Karpas-422 (cell line): ENCODE results near the gene ADK. TPM values are rescaled to one million over a fixed set of nuclear protein-coding genes. Genes with fewer than 3 reads are reported as not detected.

Experiments used
- DNase-seq: peaks from one replicate; pipeline ENCODE4 v3.0.0-alpha.2; 2015
- H2AFZ ChIP-seq: fragments of 200-600 bp; sonication (generic); 2 replicates; pipeline ENCODE4 v1.6.1; 2014; ENCODE audit warnings: antibody characterized with exemption, low read length, mixed read lengths
- H3K27ac ChIP-seq: fragments of 200-600 bp; sonication (generic); 2 replicates; pipeline ENCODE4 v1.5.1; 2014; ENCODE audit warnings: mild to moderate bottlenecking, low read length, moderate library complexity
- H3K27me3 ChIP-seq: fragments of 200-600 bp; sonication (generic); 2 replicates; pipeline ENCODE4 v1.6.1; 2014; ENCODE audit warnings: low read length, mixed read lengths
- H3K36me3 ChIP-seq: fragments of 200-600 bp; sonication (generic); 2 replicates; pipeline ENCODE4 v1.6.1; 2014; ENCODE audit warnings: low read length, mixed read lengths; ENCODE audit not compliant: insufficient read depth
- H3K4me1 ChIP-seq: fragments of 200-600 bp; sonication (generic); 2 replicates; pipeline ENCODE4 v1.6.1; 2014; ENCODE audit warnings: mild to moderate bottlenecking, low read length, mixed read lengths
- H3K4me2 ChIP-seq: fragments of 200-600 bp; sonication (generic); 2 replicates; pipeline ENCODE4 v1.6.1; 2014; ENCODE audit warnings: low read length, low read depth, mild to moderate bottlenecking; ENCODE audit not compliant: poor library complexity, severe bottlenecking
- H3K4me3 ChIP-seq: fragments of 200-600 bp; sonication (generic); 2 replicates; pipeline ENCODE4 v1.5.1; 2014; ENCODE audit warnings: mild to moderate bottlenecking, antibody characterized with exemption, low read length, mixed read lengths
- H3K79me2 ChIP-seq: fragments of 200-600 bp; sonication (generic); 2 replicates; pipeline ENCODE4 v1.6.1; 2014; ENCODE audit warnings: mild to moderate bottlenecking, low read length, mixed read lengths
- H3K9ac ChIP-seq: fragments of 200-600 bp; sonication (generic); 2 replicates; pipeline ENCODE4 v1.6.0; 2014; ENCODE audit warnings: low read length
- H3K9me2 ChIP-seq: fragments of 200-600 bp; sonication (generic), shearing (Covaris generic); replicated peaks from 2 replicates; pipeline ENCODE4 v1.6.0; 2014; ENCODE audit warnings: mild to moderate bottlenecking, low read length, moderate library complexity; ENCODE audit not compliant: insufficient read depth
- H3K9me3 ChIP-seq: fragments of 300-700, 200-600 bp; sonication (generic); 2 replicates; pipeline ENCODE4 v1.6.1; 2014; ENCODE audit warnings: low read length, mixed read lengths
- H4K20me1 ChIP-seq: fragments of 200-600 bp; sonication (generic); 2 replicates; pipeline ENCODE4 v1.6.1; 2014; ENCODE audit warnings: mild to moderate bottlenecking, antibody characterized with exemption, low read length, low read depth; ENCODE audit not compliant: insufficient read depth
- total RNA-seq: library from RNA; depleted of rRNA; stranded (reverse); fragments of >200 nt; shearing (Covaris generic); gene quantifications from 2 replicates; pipeline ENCODE4 v1.2.3, GENCODE V29; 2014; ENCODE audit warnings: low replicate concordance; rRNA removed

The ADK gene
- 29.0 and 41.4 TPM in 2 replicates for total RNA-seq

- Histone ChIP-seq H3K9me3 (no peaks in the 10 kb centered on the region), H3K4me2 (peak within 1 kb of the TSS; percentile 74), H3K4me3 (peak within 1 kb of the TSS; percentile 86), H3K27me3 (no peaks in the 10 kb centered on the region), H3K9ac (peak within 1 kb of the TSS; percentile 86), H3K79me2 (peaks cover 70% of the 10 kb centered on the region), H3K9me2 (no peaks in the 10 kb centered on the region), H3K27ac (peak within 1 kb of the TSS; percentile 82), H3K36me3 (0 out of 2 replicates have a peak, but pooled peaks cover 2% of the 10 kb centered on the region), H3K4me1 (peaks cover 23% of the 10 kb centered on the region), H2AFZ (peak within 1 kb of the TSS; percentile 94), H4K20me1 (no peaks in the 10 kb centered on the region)
- peak; percentile 100 for DNase-seq
Observed at GRCh38 chr10:74150990-74151878, at the start of gene ADK. TSS of gene ADK (plus strand) at chr10:74151221. CDS start at chr10:74151279, 58 bp downstream.

- no peak overlapping the region for H3K4me2 ChIP-seq
- peaks cover 12% of the 10 kb centered on the region for H3K4me1 ChIP-seq
- H3K4me3 ChIP-seq, result no peak overlapping the region
- H3K27ac ChIP-seq, result no peak overlapping the region
- no peaks in the 10 kb centered on the region for H3K79me2 ChIP-seq
- no peaks in the 10 kb centered on the region for H3K27me3 ChIP-seq
- no peak overlapping the region for H2AFZ ChIP-seq
- no peak overlapping the region for H3K9ac ChIP-seq
- H3K9me2 ChIP-seq, result no peaks in the 10 kb centered on the region
- H3K9me3 ChIP-seq, result no peaks in the 10 kb centered on the region
- peak; percentile 81 for DNase-seq
- H3K36me3 ChIP-seq, result peaks cover 30% of the 10 kb centered on the region; the same call in 1 of the 2 replicates
- H4K20me1 ChIP-seq, result no peaks in the 10 kb centered on the region
Observed at GRCh38 chr10:74103560-74104258, 47.3 kb upstream of the ADK start.

GRCh38 chr10:74104480-74104879, 46.5 kb upstream of the ADK start:
- H3K27ac ChIP-seq, result no peak overlapping the region
- H3K9ac ChIP-seq, result no peak overlapping the region
- peaks cover 10% of the 10 kb centered on the region for H3K4me1 ChIP-seq
- H2AFZ ChIP-seq, result no peak overlapping the region
- no peak for DNase-seq
- no peaks in the 10 kb centered on the region for H4K20me1 ChIP-seq
- no peaks in the 10 kb centered on the region for H3K9me2 ChIP-seq
- no peak overlapping the region for H3K4me3 ChIP-seq
- H3K36me3 ChIP-seq, result peaks cover 34% of the 10 kb centered on the region; the same call in 1 of the 2 replicates
- H3K4me2 ChIP-seq, result no peak overlapping the region
- no peaks in the 10 kb centered on the region for H3K79me2 ChIP-seq
- H3K27me3 ChIP-seq, result no peaks in the 10 kb centered on the region
- H3K9me3 ChIP-seq, result no peaks in the 10 kb centered on the region

GRCh38 chr10:74104996-74105395, 46.0 kb upstream of the ADK start:
- no peaks in the 10 kb centered on the region for H3K27me3 ChIP-seq
- H3K4me2 ChIP-seq, result no peak overlapping the region
- no peak overlapping the region for H3K4me3 ChIP-seq
- H3K27ac ChIP-seq, result no peak overlapping the region
- H3K4me1 ChIP-seq, result peaks cover 7% of the 10 kb centered on the region
- H3K9me3 ChIP-seq, result no peaks in the 10 kb centered on the region
- H3K36me3 ChIP-seq, result peaks cover 38% of the 10 kb centered on the region; the same call in 1 of the 2 replicates
- no peaks in the 10 kb centered on the region for H4K20me1 ChIP-seq
- H3K9ac ChIP-seq, result no peak overlapping the region
- H3K79me2 ChIP-seq, result no peaks in the 10 kb centered on the region
- H3K9me2 ChIP-seq, result no peaks in the 10 kb centered on the region
- no peak overlapping the region for H2AFZ ChIP-seq
- DNase-seq, result no peak

- Histone ChIP-seq H3K79me2 (no peaks in the 10 kb centered on the region), H3K36me3 (peaks cover 49% of the 10 kb centered on the region; the same call in 1 of the 2 replicates), H3K4me1 (peaks cover 3% of the 10 kb centered on the region; the same call in 1 of the 2 replicates), H3K9me2 (no peaks in the 10 kb centered on the region), H3K27ac (no peak overlapping the region), H3K4me3 (no peak overlapping the region), H3K9me3 (no peaks in the 10 kb centered on the region), H4K20me1 (no peaks in the 10 kb centered on the region), H3K4me2 (no peak overlapping the region), H2AFZ (no peak overlapping the region), H3K9ac (no peak overlapping the region), H3K27me3 (no peaks in the 10 kb centered on the region)
- DNase-seq, result no peak
Observed at GRCh38 chr10:74107391-74107790, 43.6 kb upstream of the ADK start.

- no peak overlapping the region for H3K4me3 ChIP-seq
- no peaks in the 10 kb centered on the region for H3K79me2 ChIP-seq
- H3K27ac ChIP-seq, result no peak overlapping the region
- H3K4me2 ChIP-seq, result no peak overlapping the region
- no peak overlapping the region for H3K9ac ChIP-seq
- H3K36me3 ChIP-seq, result peaks cover 40% of the 10 kb centered on the region; the same call in 1 of the 2 replicates
- H3K27me3 ChIP-seq, result no peaks in the 10 kb centered on the region
- no peaks in the 10 kb centered on the region for H3K9me2 ChIP-seq
- H3K9me3 ChIP-seq, result no peaks in the 10 kb centered on the region
- H2AFZ ChIP-seq, result no peak overlapping the region
- H4K20me1 ChIP-seq, result no peaks in the 10 kb centered on the region
- H3K4me1 ChIP-seq, result peaks cover 3% of the 10 kb centered on the region; the same call in 1 of the 2 replicates
- no peak for DNase-seq
Observed at GRCh38 chr10:74109452-74109851, 41.6 kb upstream of the ADK start.

- no peak overlapping the region for H2AFZ ChIP-seq
- no peaks in the 10 kb centered on the region for H3K9me2 ChIP-seq
- H3K36me3 ChIP-seq, result peaks cover 34% of the 10 kb centered on the region; the same call in 1 of the 2 replicates
- H3K27me3 ChIP-seq, result no peaks in the 10 kb centered on the region
- H3K4me3 ChIP-seq, result no peak overlapping the region
- no peaks in the 10 kb centered on the region for H3K79me2 ChIP-seq
- DNase-seq, result no peak
- H3K9ac ChIP-seq, result no peak overlapping the region
- H3K9me3 ChIP-seq, result no peaks in the 10 kb centered on the region
- no peak overlapping the region for H3K4me2 ChIP-seq
- H4K20me1 ChIP-seq, result no peaks in the 10 kb centered on the region
- H3K27ac ChIP-seq, result no peak overlapping the region
- peaks cover 3% of the 10 kb centered on the region; the same call in 1 of the 2 replicates for H3K4me1 ChIP-seq
Observed at GRCh38 chr10:74110120-74110519, 40.9 kb upstream of the ADK start.

GRCh38 chr10:74111799-74112198, 39.2 kb upstream of the ADK start:
- Histone ChIP-seq H2AFZ (no peak overlapping the region), H3K4me2 (no peak overlapping the region), H4K20me1 (no peaks in the 10 kb centered on the region), H3K79me2 (peaks cover 3% of the 10 kb centered on the region; the same call in 1 of the 2 replicates), H3K9me3 (no peaks in the 10 kb centered on the region), H3K4me3 (no peak overlapping the region), H3K9me2 (no peaks in the 10 kb centered on the region), H3K27me3 (no peaks in the 10 kb centered on the region), H3K36me3 (peaks cover 32% of the 10 kb centered on the region; the same call in 1 of the 2 replicates), H3K27ac (no peak overlapping the region), H3K4me1 (peaks cover 3% of the 10 kb centered on the region; the same call in 1 of the 2 replicates), H3K9ac (no peak overlapping the region)
- DNase-seq, result no peak
